Prostate gland (tissue), 2 donors: Measurements from ENCODE around the gene CYP27A1. TPM values are rescaled to one million over a fixed set of nuclear protein-coding genes. Genes with fewer than 3 reads are reported as not detected.

Experiments
- DNase-seq: peaks from one replicate; pipeline ENCODE4 v3.0.0-alpha.2; 2019; ENCODE audit warnings: low spot score
- H3K27ac ChIP-seq, 2 donors: fragments of 200-600 bp; sonication (generic); 2 replicates each; pipeline ENCODE4 v1.5.1; 2017 to 2019
- H3K27me3 ChIP-seq: fragments of 200-600 bp; sonication (generic); replicated peaks from 2 replicates; pipeline ENCODE4 v1.5.1; 2019; ENCODE audit not compliant: insufficient read depth
- H3K36me3 ChIP-seq, 2 donors: fragments of 200-600 bp; sonication (generic); 1 replicate in 1 of 2; 2 replicates in 1 of 2; pipeline versions ENCODE4 v1.5.1 to v1.8.1; 2017 to 2019
- H3K4me1 ChIP-seq: fragments of 200-600 bp; sonication (generic); replicated peaks from 2 replicates; pipeline ENCODE4 v1.5.1; 2019
- H3K4me3 ChIP-seq, 2 donors: fragments of 200-600 bp; sonication (generic); 2 replicates each; pipeline ENCODE4 v1.5.1; 2017 to 2019
- H3K9me3 ChIP-seq: fragments of 200-600 bp; sonication (generic); 2 replicates; pipeline ENCODE4 v1.5.1; 2017
- CTCF ChIP-seq, 4 experiments: fragments of 200-600 bp in 2 of 4; fragments of 450-650 bp in 2 of 4; sonication (generic) in 2 of 4; IDR thresholded peaks; 1 replicate in 3 of 4; 2 replicates in 1 of 4; pipeline ENCODE4 v1.5.1; 2016 to 2019; ENCODE audit warnings: antibody characterized with exemption in 4 of 4, mild to moderate bottlenecking in 2 of 4, moderate library complexity in 2 of 4
- POLR2A ChIP-seq: fragments of 450-650 bp; IDR thresholded peaks from one replicate; pipeline ENCODE4 v1.6.1; 2016; ENCODE audit warnings: antibody characterized with exemption, mild to moderate bottlenecking
- POLR2AphosphoS5 ChIP-seq: sonication (generic); formaldehyde crosslinking; IDR thresholded peaks from one replicate; pipeline ENCODE4 v1.6.1; 2017; ENCODE audit warnings: antibody characterized with exemption
- WGBS: methylation state at CpG from one replicate; pipeline ENCODE4 v1.1.5; 2018; 5-methylcytosine and 5-hydroxymethylcytosine counted together
- intact Hi-C: fragments of 100-400 bp; cut with DNase I; formaldehyde crosslinking; loops from one replicate; pipeline ENCODE4 v1.14.2; 2022
- total RNA-seq, 2 donors: library from RNA; depleted of rRNA; stranded (reverse); fragments of >200 nt; gene quantifications; one replicate each; pipeline ENCODE4 v1.1.0, GENCODE V29; 2016

The CYP27A1 gene
- total RNA-seq, 2 donors from 2014 or later, result 97.7 to 98.3 TPM

- H3K4me3 ChIP-seq, result no peak overlapping the region
- no peaks in the 10 kb centered on the region for H3K9me3 ChIP-seq
- intact Hi-C loops, result no loop called here
- no peaks in the 10 kb centered on the region for H3K36me3 ChIP-seq
- H3K27ac ChIP-seq, result no peak overlapping the region
- no peaks in the 10 kb centered on the region for H3K27me3 ChIP-seq
- 98% methylated on average over 2 of the region's 2 CpGs for WGBS
- no peak for TF ChIP-seq POLR2A
- TF ChIP-seq POLR2AphosphoS5, result no peak
- no peak for TF ChIP-seq CTCF (IDR thresholded peaks at IDR 0.05)
- no peaks in the 10 kb centered on the region for H3K4me1 ChIP-seq
- no peak for DNase-seq
These were observed 8.1 kb upstream of the CYP27A1 start for GRCh38 chr2:218773881-218774280.

GRCh38 chr2:218776488-218776887, 5.5 kb upstream of the CYP27A1 start:
- TF ChIP-seq POLR2A (no peak), POLR2AphosphoS5 (no peak), CTCF (IDR thresholded peaks at IDR 0.05) (no peak)
- intact Hi-C loops, result no loop called here
- DNase-seq, result no peak
- H3K36me3 ChIP-seq, result no peaks in the 10 kb centered on the region
- 97% methylated on average over 1 of the region's 1 CpG for WGBS
- H3K27me3 ChIP-seq, result no peaks in the 10 kb centered on the region
- H3K4me3 ChIP-seq, result no peak overlapping the region
- no peaks in the 10 kb centered on the region for H3K4me1 ChIP-seq
- no peaks in the 10 kb centered on the region for H3K9me3 ChIP-seq
- H3K27ac ChIP-seq, result no peak overlapping the region

GRCh38 chr2:218777276-218777990, 4.5 kb upstream of the CYP27A1 start:
- Histone ChIP-seq H3K36me3 (no peaks in the 10 kb centered on the region), H3K9me3 (no peaks in the 10 kb centered on the region), H3K27me3 (no peaks in the 10 kb centered on the region), H3K27ac (no peak overlapping the region), H3K4me3 (no peak overlapping the region), H3K4me1 (no peaks in the 10 kb centered on the region)
- DNase-seq, result no peak
- WGBS, result 93% methylated on average over 9 of the region's 9 CpGs
- intact Hi-C loops, result no loop called here
- TF ChIP-seq POLR2A, result no peak
- TF ChIP-seq POLR2AphosphoS5, result no peak
- TF ChIP-seq CTCF (IDR thresholded peaks at IDR 0.05), result no peak

GRCh38 chr2:218780046-218780445, 1.9 kb upstream of the CYP27A1 start:
- intact Hi-C loops, result no loop called here
- WGBS, result 70% methylated on average over 2 of the region's 2 CpGs
- H3K27ac ChIP-seq, result peak overlapping the region; percentile 91 to 96
- H3K36me3 ChIP-seq, result no peaks in the 10 kb centered on the region
- no peak for DNase-seq
- TF ChIP-seq CTCF (IDR thresholded peaks at IDR 0.05), result no peak
- TF ChIP-seq POLR2A, result no peak
- TF ChIP-seq POLR2AphosphoS5, result no peak
- no peak overlapping the region for H3K4me3 ChIP-seq
- H3K27me3 ChIP-seq, result no peaks in the 10 kb centered on the region
- no peaks in the 10 kb centered on the region for H3K9me3 ChIP-seq
- H3K4me1 ChIP-seq, result no peaks in the 10 kb centered on the region
